ENCODE results near the gene SPEF1. TPM values are rescaled to one million over a fixed set of nuclear protein-coding genes. Genes with fewer than 3 reads are reported as not detected.

SPEF1 gene
- total and polyA plus RNA-seq, 10 of the 15 experiments (the other 5 are each of a cell fraction or from before 2014, with no cell fraction given), result 0.12 TPM; not detected in 9

GRCh38 chr20:3739054-3739925 lies 42.0 kb downstream of the SPEF1 start (continued):
- no peak for TF ChIP-seq NRF1 (conservative IDR thresholded peaks at IDR 0.05; ENCODE audit: low read depth, low read length)
- no peak for TF ChIP-seq CBFB (IDR thresholded peaks at IDR 0.05; ENCODE audit: low read depth)

GRCh38 chr20:3738111-3739053 lies 42.9 kb downstream of the SPEF1 start:
- RAD21 ChIA-PET (ENCODE audit: unreplicated experiment), result no interaction called here
- WGBS (ENCODE audit: insufficient coverage, insufficient replicate concordance, low lambda C conversion rate, missing lambda C conversion rate), result 31% methylated on average over 11 of the region's 11 CpGs
- SMC1A ChIA-PET (ENCODE audit: uncharacterized antibody, unreplicated experiment), result interaction anchor here (0.6 kb wide), 1 partner anchor 19 kb away, joined by 4 read pairs; no protein-coding TSS in a partner anchor
- no peak for ATAC-seq
- H3K36me3 ChIP-seq (ENCODE audit: control insufficient read depth in 2 of 2, insufficient read depth in 2 of 2, low read length in 1 of 2), result no peaks in the 10 kb centered on the region
- no peak for DNase-seq (ENCODE audit: low read depth, low spot score)
- no peaks in the 10 kb centered on the region for H3K9me3 ChIP-seq (replicated peaks; ENCODE audit: control insufficient read depth, insufficient read depth, low read length)
- H3K9ac ChIP-seq (ENCODE audit: control insufficient read depth, insufficient read depth, low read length), result no peak overlapping the region
- no peak overlapping the region for H3K4me3 ChIP-seq
- no peak overlapping the region for H3K4me2 ChIP-seq (ENCODE audit: control insufficient read depth, insufficient read depth)
- CTCF ChIA-PET, result no interaction called here
- no peak overlapping the region for H2AFZ ChIP-seq (ENCODE audit: control insufficient read depth, low read depth, low read length)
- intact Hi-C loops (cut with micrococcal nuclease; ENCODE audit: unreplicated experiment) (no loop called here), in situ Hi-C loops (cut with MboI) (no loop called here)
- POLR2A ChIA-PET, result no interaction called here
- no TSS peak for BruUV-seq (replicated peaks)
- no peak overlapping the region for H3K27ac ChIP-seq (ENCODE audit: control insufficient read depth, insufficient read depth)
- H3K27me3 ChIP-seq (replicated peaks in 1 of 2; ENCODE audit: control insufficient read depth in 2 of 2, insufficient read depth in 2 of 2, low read length in 1 of 2), result no peaks in the 10 kb centered on the region
- H4K20me1 ChIP-seq (ENCODE audit: control insufficient read depth, insufficient read depth), result no peaks in the 10 kb centered on the region
- FAIRE-seq, result no peak
- no peaks in the 10 kb centered on the region for H3K79me2 ChIP-seq (ENCODE audit: control insufficient read depth, insufficient read depth, low read length)
- H3K4me1 ChIP-seq (ENCODE audit: control insufficient read depth, insufficient read depth, low read length), result no peaks in the 10 kb centered on the region
- no peak for TF ChIP-seq SREBF1 (IDR thresholded peaks at IDR 0.05; ENCODE audit: low read length)
- no peak for TF ChIP-seq RBBP5 (conservative IDR thresholded peaks at IDR 0.05)
- no peak for TF ChIP-seq HSF1 (IDR thresholded peaks at IDR 0.05; ENCODE audit: low read depth, low read length)
- no peak for TF ChIP-seq ZNF274 (IDR thresholded peaks at IDR 0.05; ENCODE audit: insufficient read depth, insufficient read length)
- no peak for TF ChIP-seq ZNF24 (IDR thresholded peaks at IDR 0.05)
- TF ChIP-seq PBX3 (IDR thresholded peaks at IDR 0.05; ENCODE audit: insufficient replicate concordance, low read depth, low read length), result no peak
- no peak for TF ChIP-seq CREM (IDR thresholded peaks at IDR 0.05; ENCODE audit: low read depth)
- no peak for TF ChIP-seq ZBTB4 (CRISPR knock-in tag; IDR thresholded peaks at IDR 0.05)
- TF ChIP-seq MYB (IDR thresholded peaks at IDR 0.05; ENCODE audit: borderline replicate concordance, low read depth, low read length), result no peak
